Measurements from ENCODE around the gene C2CD4C.
"Not testable (repeated sequence)": the region's sequence is repeated elsewhere in the genome, so short reads cannot be mapped to it uniquely, and the experiment has no call there.

The C2CD4C gene

GRCh38 chr19:438416-438958 is 29.5 kb upstream of the C2CD4C start:
- no peak for DNase-seq

DNA sequence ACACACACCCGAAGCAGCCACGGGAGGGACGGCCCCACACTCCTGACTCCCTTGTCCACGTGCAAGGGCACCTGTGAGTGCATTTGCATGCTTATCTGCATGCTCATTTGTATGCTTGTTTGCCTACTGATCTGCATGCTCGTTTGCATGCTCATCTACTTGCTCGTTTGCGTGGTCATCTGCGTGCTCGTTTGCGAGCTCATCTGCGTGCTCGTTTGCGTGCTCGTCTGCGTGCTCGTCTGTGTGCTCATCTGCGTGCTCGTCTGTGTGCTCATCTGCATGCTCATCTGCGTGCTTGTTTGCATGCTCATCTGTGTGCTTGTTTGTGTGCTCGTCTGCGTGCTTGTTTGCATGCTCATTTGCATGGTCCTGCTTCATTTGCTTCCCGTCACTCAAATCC is 28.1 kb upstream of the C2CD4C start:
- DNase-seq: no peak

DNA sequence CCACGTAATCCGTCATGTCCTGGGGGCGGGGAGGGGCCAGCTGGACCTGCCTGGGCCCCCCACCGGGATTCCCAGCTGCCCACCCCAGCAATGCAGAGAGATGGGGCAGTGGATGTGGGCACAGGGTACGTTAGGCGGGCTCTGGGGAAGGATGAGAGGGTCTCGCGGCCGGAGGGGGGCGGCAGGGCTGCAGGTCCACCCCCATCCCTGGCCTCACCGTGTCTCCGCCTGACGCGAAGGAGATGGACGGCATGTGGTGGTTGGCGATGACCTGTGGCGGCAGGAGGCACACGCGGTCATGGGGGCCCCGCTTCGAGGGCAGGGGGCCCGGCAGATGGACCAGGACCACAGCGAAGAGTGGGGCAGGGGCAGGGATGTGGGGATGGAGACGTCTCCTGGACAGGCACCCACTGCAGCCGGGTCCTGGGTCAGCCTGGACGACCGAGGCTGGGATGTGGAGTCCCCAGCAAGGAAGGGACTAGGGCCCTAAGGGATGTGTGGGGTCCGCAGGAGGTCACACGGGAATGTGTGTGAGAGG is 27.5 kb upstream of the C2CD4C start:
- DNase-seq: no peak

GRCh38 chr19:435707-436412 is 26.9 kb upstream of the C2CD4C start:
- DNase-seq: no peak

- DNase-seq: no peak
Measured at GRCh38 chr19:435056-435706, 26.2 kb upstream of the C2CD4C start.

GRCh38 chr19:434152-434960 is 25.4 kb upstream of the C2CD4C start:
- no peak for DNase-seq

DNA sequence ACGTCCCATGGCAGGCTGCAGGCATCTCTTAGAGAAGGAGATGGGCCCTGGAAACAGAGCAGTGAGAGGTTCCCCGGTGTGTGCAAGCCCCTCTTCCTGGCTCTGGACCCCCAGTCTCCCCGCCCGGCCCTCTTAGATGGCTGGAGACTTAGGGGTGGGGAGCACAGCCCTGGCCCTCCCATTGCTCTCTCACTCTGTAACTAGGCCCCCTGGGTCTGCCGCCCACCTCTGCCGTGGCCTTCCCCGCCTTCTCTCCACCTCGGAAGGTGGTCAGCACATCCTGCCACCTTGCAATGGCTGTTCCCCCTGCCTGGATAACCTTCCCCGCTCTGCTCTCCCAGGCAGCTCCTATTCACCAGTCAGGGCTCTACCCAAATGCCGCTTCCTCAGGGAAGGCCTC is 21.8 kb upstream of the C2CD4C start:
- no peak for DNase-seq

- DNase-seq: no peak
Measured at GRCh38 chr19:428149-428548, 19.2 kb upstream of the C2CD4C start.

DNA sequence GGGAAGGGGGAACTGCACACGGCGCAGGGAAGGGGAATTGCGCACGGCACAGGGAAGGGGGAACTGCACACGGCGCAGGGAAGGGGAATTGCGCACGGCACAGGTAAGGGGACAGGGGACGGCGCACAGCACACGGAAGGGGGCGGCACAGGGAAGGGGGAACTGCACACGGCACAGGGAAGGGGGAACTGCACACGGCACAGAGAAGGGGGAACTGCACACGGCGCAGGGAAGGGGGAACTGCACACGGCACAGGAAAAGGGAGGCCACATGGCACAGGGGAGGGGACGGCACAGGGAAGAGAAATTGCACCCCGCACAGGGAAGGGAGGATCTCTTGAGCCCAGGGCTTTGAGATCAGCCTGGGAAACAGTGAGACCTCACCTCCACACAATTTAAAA is 18.7 kb upstream of the C2CD4C start:
- not testable (repeated sequence) for DNase-seq

GRCh38 chr19:426725-427445 is 17.9 kb upstream of the C2CD4C start:
- no peak for DNase-seq

- no peak for DNase-seq
Measured at GRCh38 chr19:425056-425455, 16.1 kb upstream of the C2CD4C start.

GRCh38 chr19:424546-424945 is 15.6 kb upstream of the C2CD4C start:
- DNase-seq: no peak

- no peak for DNase-seq
Measured at GRCh38 chr19:423691-424466, 14.9 kb upstream of the C2CD4C start.

DNA sequence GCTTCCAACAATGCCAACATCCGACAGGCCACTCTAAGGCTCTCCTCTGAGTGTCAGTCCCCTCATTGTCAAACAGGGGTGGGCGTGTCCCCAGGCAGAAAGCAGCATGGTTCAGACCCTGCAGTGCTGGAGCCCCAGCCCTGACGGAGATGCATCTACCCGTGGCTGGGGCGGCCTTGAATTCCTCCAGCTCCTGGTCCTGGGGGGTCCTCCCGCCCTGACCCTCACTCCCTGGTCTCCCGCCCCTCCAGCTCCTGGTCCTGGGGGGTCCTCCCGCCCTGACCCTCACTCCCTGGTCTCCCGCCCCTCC is 13.9 kb upstream of the C2CD4C start:
- DNase-seq: not testable (repeated sequence)

- DNase-seq: no peak
Measured at GRCh38 chr19:422213-422916, 13.4 kb upstream of the C2CD4C start.

DNA sequence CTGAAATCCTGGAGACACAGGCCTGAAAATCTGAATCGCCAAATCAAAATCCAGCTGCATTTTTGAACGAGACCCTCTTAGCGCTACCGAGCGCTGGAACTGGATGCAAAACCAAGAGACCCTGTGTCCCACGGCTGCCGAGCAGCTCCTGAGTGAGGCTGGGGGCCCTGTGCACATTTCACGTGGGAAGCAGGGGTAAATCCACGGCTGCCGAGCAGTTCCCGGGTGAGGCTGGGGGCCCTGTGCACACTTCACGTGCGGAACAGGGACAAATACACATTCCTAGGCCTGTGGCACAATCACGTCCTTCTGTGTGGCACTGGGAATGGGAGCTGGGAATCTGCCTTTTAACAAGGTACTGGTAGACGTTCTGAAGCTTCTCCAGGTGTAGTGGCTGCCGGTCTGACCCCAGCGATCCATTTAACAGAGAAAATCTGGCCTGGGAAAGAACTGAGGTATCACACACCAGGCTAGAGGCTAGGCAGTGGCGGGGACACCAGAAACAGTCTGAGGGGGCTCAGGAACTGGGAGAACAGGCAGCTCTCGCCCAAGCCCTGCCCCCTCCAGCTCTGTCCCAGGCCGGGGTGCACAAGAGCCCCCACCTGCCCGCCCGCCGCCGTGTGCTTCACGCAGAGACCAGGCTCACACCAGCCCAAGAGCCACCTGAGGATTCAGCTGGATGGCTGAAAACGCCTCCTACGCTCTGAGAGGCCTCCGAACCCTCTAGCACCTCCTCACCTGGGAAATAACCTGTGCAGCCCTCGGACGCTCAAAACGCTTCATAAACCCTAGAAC is 11.0 kb upstream of the C2CD4C start:
- no peak for DNase-seq

DNA sequence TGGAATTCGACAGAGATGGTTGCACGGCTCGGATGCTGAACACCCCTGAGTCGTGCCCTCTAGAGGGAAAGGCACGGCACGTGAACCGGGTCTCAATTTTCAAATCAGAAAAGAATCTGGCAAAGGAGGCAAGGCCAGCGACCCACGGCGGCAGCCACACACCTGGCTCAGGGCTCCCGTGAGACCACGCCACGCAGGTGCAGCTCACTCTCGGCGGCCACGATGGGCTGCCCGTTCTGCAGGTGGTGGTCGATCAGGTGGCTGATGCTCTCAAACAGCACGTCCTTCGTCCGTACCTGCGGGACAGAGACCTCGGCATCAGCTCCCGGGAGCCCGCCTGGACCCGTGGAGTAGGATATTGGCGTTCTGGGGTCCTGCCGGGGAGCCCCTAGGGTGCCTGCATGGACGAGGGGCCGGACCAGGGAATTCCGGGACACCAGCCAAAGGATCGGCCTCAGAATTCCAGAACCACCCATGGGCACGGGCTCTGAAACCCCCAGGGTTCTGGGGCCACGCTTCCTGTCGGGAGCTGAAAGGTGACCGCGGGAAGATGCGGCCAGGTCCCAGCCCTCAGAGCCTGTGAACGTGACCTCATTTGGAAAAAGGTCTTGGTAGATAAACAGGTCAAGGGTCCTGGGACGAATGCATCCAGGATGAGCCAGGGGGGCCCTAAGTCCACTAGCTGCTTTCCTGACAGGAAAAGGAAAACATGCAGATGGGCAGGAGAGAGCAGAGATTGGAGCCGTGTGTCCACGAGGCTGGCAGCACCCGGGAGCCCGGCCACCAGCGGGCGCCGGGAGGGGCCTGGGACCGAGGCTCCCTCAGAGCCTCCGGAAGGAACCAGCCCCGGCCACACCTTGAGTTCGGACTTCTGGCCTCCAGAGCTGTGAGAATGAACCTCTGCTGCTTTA is 10.1 kb upstream of the C2CD4C start:
- DNase-seq: no peak

- DNase-seq: no peak
Measured at GRCh38 chr19:416416-416815, 7.5 kb upstream of the C2CD4C start.

GRCh38 chr19:415292-415691 is 6.3 kb upstream of the C2CD4C start:
- no peak for DNase-seq
